HG03060 (cell line): ENCODE measurements around the gene NMNAT2.

Source experiments
- ATAC-seq: cut with Tn5 transposase; IDR thresholded peaks from one replicate; pipeline ENCODE4 v1.9.1; 2021; ENCODE audit warnings: low read depth, moderate number of reproducible peaks; ENCODE audit not compliant: unreplicated experiment

Gene NMNAT2

DNA sequence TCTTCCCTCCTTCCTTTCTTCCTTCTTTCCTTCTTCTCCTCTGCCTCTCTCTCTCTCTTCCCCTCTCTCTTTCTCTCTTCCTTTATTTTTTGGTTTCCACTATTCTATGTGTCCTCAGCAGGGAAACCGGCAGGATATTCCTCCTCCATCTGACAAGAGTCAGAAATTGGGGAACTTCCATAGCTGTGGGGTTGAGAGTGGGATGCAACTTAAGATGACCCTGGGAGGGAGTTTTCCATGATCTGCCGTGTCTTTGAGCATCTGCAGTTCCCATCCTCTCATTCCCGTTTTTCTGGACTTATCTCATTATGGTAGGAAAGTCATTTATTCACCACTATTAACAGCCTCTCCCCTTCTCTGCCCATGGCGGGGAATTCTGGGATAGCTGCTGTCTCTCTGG lies 98.6 kb downstream of the NMNAT2 start:
- no peak for ATAC-seq

DNA sequence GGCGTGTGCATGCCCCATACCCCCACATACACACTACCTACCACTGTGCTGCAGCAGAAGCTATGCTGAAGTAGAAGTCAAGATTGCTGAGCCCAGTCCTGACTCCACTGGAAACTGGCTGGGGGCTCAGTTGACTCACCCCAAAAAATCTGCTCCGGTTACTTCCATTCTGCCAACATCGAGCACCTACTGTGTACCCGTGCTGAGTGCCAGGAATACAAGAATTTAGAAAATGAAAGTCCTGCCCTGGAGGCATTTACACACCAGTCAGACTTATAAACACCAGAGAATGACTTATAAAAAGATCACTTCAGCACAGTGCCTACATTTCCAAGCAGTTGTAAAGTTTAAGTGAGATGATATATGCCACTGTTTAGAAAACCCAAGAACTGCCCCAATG lies 99.1 kb downstream of the NMNAT2 start:
- ATAC-seq = no peak

DNA sequence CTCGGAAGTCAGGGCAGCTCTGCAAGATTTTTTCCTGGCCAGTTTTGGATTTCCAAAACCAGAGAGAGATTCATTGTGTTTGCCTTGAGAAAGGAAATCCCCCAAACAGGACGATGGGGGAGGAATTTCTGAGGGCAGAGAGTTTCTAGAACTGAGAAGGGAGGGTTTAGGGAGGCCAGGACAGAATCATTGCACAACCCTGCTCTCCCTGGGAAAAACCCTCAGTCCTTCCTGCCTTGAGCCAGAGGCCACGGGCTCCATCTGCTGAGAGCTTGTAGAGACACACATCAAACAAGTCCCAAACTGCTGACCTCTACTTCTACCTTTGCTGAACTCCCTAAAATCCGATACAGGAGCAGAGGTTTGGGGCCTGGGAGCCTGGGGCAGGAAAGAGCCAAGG lies 99.7 kb downstream of the NMNAT2 start:
- ATAC-seq = no peak

DNA sequence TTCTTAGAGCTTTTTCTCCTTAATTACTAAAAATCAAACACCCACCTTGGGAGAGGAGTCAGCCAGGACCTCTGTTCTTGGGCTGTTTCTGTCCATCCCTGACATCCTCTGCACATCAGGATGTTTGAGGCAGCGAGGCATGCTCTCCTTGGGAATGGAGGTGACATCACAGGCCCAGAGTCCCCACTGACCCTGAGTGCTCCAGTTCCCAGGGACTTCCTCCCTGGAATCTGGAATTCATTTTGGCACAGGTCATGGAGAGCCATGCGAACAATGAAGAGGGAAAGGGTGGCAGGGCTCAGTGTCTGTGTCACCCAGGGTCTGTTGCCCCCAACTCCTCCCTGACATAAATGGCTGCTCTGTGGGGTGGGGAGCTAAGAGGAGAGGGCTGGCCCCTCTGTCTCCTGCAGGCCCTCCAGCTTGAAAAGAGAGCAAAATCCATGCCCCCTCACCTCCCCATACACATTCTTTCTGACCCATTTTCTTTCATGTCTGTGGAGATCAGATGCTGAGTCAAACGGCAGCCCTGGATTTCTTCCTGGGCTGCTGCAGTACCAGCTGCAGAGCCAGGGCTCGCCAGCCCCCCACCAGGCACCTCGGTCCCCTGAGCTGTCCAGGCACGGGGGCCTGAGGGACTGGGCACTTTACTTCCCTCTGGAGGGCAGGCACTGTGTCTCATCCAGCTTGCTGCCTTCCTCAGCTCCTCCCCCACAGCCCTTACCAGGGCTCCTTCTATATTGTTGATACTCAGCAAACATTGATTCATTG lies 102.0 kb downstream of the NMNAT2 start:
- no peak for ATAC-seq

DNA sequence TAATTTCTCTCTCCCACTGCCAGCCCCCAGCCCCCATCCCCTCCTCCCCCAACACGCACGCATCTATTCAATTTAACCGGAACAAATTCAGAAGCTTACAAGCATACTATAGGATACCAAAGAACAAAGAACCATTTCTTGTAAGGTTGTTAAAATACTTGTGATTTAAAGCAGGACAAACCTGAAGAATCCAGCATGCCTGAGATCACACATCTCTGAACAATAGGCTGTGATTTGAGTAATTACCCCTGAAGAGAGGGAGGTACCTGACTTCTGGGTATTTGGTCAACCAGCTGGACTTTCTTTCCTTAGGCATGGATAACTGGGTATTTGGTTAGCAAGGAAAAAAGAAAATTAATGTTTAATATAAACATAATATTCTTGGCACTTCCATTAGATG lies 105.1 kb downstream of the NMNAT2 start:
- no peak for ATAC-seq

DNA sequence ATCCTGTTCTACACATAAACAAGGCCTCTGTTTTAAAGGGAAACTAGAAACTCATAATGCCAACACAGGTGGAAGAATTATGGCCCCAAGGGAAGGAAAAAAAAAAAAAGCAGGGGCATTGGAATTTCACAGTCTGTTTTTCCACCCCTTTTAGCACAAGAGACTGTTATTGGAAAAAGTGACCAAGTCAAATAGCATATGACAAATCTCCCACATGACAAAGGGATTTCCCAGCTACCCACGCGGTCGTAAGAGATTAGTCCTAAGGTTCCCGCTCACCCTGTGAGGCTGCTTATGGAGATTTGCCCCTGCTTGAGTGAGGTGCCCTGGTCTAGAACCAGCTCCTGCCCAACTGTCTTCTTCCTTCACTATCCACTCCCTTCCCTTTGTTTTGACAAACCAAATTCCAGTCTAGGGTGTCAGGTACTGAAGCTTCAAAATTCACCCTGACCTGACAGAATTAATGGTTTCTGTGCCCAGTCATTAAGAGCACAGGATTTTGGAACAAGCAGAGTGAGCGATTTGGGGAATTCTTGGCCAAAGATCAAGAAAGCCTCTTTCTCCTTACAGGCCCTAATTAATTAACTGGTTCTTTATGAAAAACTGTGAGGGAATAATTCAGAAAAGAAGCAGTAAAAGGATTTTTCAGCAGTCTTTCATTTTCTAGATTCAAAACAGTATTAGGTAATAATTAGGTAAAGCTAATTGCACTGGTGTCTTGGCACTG lies 107.3 kb downstream of the NMNAT2 start:
- no peak for ATAC-seq

DNA sequence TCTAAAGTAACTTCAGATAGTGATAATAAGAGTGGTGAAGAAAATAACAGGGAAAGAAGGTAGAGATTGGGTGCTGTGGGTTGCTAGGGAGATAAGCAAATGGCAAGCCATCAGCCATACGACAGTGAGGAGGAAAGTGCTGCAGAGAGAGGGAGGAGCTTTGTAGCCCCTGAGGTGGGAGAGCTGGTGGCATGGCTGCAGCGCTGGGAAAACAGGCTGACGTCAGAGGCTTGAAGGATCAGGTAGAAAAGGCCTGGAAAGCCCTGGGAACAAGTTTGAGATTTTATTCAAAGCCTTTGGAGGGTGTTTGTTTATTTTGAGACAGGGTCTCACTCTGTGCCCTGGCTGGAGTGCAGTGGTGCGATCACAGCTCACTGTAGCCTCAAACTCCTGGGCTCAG lies 109.5 kb downstream of the NMNAT2 start:
- no peak for ATAC-seq

DNA sequence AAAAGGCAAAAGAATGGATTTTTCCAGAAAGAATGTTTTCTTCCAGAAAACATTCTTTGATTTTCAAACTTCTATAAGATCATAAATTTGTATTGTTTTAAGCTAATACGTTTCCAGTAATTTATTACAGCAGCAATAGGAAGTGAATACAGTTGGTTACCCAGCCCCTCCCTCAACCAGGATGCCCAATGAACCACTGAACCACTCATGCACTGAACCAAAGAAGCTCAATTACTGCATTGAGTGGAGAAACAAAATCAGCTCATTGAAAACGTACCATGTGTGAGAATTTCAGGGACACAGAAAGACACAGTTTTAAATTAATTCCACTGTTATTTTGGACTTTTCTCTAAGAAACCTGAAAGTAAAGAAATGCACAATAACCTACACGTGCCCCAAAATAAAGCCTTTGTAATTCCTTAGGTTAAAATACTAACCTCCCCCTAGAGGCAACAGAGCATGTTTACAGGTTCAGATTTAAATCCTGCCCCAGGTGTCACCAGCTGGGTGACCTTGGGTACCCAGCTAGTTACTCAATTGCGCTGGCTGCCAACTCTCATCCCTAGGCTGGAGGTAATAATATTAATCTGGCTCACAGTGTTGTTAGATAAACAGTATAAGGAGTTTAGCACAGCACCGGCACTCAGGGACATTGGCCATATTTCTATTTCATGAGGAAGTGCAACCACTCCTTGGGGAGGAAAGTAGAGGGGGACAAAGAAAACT lies 111.7 kb downstream of the NMNAT2 start:
- ATAC-seq = no peak

DNA sequence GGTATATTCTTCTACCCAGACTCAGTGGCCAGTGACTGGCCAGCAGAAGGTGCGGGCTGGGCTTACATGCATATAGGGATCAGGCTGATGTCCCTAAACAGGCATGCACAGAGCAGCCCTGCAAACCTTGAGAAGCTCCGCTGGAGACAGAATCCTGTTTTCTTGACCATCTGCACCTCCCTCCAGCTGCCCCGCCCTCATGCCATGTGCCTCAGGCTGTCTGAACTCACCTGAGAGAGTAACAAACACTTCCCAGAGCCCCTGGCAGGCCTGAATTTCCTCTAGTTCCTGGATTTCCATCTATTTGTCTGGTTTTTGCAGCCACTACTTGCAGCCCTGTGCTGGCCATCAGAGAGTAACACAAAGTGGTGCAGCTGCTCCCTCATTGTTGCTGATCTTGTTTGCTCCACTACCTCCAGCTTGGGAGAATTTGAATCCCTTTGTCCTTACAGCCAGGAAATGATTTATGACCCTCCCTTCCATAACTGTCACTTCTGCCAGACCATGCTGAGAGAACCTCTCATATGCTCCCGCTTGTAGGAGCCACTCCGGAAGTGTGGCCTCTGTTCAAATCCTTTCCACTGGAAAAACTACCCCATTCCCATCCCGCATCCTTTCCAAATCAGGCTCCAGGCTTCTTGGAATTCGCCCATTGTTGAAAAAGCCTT lies 113.6 kb downstream of the NMNAT2 start:
- ATAC-seq = no peak

DNA sequence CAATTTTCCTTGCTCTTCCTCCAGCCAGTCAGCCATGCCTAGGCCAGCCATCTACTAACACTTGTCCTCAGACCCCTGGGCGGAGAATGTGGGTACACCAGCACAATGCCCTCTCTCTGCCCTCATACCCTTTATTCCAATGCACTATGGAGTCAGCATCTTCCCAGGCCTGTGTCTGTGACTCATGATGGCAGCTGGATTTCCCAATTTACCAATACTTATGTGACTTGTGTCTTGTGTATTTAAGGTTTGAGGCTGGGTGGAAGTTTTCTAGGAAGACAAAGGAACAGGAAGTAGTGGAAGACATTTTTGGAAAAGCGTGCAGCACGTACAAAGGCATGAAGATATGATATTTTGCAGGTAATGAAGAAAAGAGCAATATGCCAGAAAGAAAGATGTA lies 114.3 kb downstream of the NMNAT2 start:
- no peak for ATAC-seq

DNA sequence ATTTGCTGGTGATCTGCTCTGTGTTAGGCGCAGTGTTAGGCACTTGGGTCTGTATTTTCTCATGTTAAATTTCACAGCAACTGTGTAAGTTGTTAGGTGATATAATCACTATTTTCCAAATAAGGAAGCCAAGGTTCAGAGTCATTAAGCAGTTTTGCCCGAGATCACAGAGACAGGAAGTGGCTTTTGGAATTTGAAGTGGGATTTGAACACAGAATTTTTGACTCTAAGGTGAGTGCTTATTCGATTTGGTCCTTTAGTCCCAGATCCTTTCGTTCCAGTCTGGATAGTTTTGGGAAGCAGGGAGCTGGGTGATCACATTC lies 114.9 kb downstream of the NMNAT2 start:
- no peak for ATAC-seq

DNA sequence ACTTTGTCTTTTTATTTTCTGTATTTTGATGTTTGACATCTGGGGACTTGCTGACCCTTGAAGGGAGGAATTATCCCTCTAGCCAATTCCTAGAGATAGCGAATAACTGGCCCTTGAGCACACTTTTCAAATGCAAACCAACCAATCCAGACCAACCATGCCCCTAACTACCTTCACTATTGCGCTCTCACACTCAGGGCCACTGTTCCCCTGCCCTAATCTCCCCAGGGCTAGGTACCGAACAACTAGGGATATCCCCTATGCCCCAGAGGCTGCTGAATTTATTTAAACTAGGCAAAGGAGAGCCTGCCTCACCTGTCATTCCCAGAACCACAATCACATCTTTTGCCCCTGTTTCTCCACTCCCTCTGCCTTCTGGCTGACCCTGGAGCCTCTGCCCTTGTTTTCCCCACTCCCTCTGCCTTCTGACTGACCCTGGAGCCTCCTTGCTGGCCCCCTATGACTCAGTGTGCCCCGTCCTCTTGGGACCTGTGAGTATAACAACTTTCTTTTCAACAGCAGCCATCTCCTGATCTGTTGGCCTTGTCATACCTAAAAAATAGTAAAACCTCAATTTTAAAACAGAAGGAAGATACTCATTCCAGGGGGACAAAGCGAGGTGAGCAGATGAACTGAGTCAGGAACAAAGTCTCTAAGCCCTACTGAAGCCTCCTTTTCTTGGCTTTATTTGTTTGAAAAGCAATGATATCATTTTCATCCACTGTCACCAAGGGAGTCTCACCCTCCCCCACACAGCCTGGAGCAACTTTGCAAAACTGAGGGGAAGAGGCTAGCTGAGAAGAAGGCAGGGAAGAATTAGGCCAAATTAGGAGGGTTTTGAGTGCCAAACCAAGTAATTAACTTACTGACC lies 115.5 kb downstream of the NMNAT2 start:
- no peak for ATAC-seq

DNA sequence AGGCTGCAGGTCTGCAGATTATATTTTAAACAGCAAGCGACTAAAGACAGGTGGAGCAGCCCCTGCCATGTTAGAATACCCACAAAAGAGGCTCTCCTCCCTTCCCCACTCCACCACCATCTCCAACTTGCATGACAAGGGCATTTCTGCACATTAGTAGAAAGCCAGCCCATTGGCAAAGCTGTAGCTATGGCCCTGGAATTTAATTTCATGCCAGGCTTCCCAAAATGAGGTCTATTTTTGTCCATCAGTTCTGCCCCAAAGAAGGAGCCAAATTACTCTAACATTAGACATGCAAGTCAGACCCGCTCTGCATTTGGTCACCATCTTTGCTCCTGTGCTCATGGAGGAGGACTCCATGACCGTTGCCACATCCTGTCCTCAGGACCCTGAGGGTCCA lies 116.9 kb downstream of the NMNAT2 start:
- ATAC-seq = no peak

DNA sequence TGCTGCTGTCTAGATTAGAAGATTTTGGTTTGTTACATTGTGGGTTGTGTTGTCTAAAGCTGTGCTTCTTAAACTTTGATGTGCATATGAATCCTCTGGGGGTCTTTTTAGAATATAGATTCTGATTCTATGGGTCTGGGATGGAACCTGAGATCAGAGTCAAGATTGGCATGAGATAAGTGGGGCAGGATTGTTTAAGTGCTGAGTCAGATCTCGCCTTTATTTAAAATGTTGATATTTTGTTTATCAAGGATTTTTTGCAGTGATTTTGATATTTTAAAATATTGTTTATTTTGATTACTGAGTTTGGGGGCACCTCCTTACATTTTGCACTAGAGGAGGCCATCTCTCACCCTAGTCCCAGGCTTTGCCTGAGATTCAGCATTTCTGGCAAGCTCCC lies 117.4 kb downstream of the NMNAT2 start:
- no peak for ATAC-seq

DNA sequence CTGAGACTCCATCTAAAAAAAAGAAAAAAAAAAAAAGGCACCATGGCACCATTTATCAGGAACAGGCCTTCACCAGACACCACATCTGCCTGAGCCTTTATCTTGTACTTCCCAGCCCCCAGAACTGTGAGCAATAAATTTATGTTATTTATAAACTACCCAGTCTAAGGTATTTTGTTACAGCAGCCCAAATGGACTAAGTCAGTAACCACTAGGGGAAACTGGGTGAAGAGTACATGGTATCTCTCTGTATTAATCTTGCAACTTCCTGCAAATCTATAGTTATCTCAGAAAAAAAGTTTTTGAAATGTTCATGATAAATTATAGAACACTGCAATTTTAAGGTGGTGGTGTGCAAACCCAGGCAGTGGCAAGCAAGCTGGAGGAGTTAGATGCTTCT lies 117.8 kb downstream of the NMNAT2 start:
- ATAC-seq = no peak

DNA sequence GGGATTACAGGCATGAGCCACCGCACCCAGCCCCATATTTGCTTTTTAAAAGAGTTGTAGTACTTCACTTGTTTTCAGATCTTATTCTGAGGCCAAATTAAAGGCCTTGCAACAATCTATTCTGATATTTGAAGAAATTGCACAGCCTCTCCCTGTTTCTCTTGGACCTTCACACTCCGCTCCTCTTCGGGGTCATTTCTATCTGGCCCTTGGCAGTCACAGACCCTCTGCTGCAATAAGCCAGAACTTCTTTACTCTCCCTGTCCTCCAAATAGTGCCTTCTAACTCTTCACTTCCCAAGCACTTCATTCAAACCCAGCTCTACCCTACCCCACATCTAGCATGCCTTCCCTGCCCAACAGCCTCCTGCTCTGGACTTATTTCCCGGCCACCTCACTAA lies 121.4 kb downstream of the NMNAT2 start:
- no peak for ATAC-seq

DNA sequence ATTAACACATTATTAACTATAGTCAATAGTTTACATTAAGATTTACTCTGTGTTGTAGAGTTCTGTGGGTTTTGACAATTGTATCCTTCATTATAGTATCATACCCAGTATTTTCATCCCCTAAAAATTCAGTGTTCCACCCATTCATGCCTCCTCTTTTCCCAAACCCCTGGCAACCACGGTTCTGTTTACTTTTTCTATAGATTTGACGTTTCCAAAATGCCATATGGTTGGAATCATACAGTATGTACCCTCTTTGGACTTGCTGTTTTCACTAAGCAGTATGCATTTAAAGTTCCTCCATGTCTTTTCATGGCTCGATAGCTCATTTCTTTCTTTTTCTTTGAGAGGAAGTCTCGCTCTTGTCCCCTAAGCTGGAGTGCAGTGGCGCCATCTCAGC lies 122.7 kb downstream of the NMNAT2 start:
- no peak for ATAC-seq

DNA sequence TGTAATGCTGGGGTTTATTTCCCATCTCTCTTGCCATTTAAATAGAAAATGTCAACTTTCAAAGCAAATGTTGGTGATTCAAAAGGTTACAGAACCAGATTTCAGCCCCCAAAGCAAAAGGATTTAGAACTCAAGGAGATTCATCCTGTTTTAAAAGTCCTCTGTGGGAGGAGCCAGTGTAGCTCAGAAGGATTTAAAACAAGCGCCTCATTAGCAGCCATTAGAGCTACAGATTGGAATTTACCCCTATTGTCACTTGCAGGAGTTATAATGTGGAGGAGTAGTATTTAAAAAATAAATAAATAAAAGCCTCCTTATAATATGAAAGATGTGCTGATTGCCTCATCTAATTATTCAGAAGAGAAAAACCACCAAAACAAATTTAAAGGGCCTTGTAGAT lies 124.3 kb downstream of the NMNAT2 start:
- ATAC-seq = no peak

DNA sequence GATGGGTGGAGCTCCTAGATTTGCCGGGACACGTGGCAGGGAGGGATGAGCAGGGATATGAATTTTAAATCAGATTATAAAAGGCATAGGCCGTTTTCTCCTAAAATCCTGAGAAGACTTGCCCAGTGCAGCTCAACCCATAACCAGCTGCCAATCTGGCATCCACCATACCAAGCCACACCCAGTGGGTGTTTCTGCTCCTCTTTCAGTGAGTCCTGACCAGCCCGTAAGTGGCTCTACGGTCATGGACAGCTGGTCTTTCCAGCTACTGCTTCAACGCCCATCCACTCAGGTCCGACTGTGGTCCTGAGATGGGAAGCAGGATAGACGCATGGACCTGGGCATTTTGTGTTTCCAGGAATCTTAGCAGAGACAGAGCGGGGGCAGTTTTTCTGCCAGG lies 124.9 kb downstream of the NMNAT2 start:
- ATAC-seq = no peak

DNA sequence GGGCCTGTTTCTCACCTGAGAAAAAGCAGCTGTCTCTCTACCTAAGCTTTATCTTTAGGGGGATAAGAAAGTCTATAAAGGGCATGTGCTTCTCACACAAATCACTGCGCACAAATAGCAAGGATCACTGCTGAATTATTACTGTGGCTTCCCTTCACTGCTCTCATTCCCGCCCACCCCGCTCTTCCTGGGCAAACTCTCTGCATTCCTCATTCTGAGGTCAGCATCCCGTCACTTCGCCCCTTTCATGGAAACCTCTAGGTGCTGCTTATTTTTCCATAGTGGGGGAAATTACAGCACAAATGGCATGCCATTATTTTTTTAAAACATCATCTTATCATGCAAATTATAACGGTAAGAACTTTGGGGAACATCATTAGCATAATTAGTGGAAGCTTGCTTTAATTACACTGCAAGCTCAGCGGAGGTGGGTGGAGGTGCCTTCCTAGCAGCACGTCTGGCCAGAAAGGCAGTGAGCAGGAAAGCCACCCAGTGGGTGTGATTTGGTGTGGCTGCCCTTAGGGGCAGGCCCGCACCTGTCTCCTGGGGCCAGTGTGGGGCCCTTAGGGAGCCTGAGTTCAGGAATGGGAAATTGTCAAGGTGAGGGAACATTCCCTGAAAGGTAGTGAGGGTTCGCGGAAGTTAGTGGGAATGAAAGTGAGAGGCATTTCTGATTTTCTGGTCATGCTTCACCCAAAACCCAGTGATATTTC lies 126.2 kb downstream of the NMNAT2 start:
- ATAC-seq = no peak
